ENCODE data around the gene ARHGEF10L. TPM values are rescaled to one million over a fixed set of nuclear protein-coding genes. Genes with fewer than 3 reads are reported as not detected.

ARHGEF10L gene
- total and polyA plus RNA-seq, 8 donors, result 16.8 to 39.6 (median 21.1) TPM

DNA sequence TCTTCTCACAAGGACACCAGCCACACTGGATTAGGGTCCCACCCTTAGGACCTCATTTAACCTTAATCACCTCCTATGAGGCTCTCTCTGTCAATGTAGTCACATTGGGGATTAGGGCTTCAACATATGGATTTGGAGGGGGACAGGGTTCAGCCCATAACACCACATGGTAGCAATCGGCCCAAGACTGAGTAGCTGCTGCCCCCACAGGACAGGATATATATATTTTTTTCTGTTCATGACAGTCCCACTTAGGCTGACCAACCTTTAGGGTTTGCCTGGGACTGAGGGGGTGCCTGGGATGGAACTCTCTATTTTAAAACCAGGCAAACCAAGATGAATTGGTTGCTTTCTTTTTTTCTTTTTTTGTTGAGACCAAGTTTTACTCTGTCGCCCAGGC is 207.4 kb downstream of the ARHGEF10L start:
- H3K27ac ChIP-seq, result no peak overlapping the region
- H3K27me3 ChIP-seq, result peaks cover 0 to 40% of the 10 kb centered on the region in 2 donors
- DNase-seq (no peak), ATAC-seq (no peak)
- H3K9me3 ChIP-seq, result no peaks in the 10 kb centered on the region
- no peaks in the 10 kb centered on the region for H3K4me1 ChIP-seq
- H3K4me3 ChIP-seq, result no peak overlapping the region
- H3K36me3 ChIP-seq, result no peaks in the 10 kb centered on the region
- TF ChIP-seq, protein P1, sequence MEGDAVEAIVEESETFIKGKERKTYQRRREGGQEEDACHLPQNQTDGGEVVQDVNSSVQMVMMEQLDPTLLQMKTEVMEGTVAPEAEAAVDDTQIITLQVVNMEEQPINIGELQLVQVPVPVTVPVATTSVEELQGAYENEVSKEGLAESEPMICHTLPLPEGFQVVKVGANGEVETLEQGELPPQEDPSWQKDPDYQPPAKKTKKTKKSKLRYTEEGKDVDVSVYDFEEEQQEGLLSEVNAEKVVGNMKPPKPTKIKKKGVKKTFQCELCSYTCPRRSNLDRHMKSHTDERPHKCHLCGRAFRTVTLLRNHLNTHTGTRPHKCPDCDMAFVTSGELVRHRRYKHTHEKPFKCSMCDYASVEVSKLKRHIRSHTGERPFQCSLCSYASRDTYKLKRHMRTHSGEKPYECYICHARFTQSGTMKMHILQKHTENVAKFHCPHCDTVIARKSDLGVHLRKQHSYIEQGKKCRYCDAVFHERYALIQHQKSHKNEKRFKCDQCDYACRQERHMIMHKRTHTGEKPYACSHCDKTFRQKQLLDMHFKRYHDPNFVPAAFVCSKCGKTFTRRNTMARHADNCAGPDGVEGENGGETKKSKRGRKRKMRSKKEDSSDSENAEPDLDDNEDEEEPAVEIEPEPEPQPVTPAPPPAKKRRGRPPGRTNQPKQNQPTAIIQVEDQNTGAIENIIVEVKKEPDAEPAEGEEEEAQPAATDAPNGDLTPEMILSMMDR (IDR thresholded peaks at IDR 0.05), result no peak
- intact Hi-C loops (cut with DNase I), result no loop called here

Other genes with a start within 250 kb of the ARHGEF10L start
- gene PADI4, start 231.5 kb upstream of the ARHGEF10L start, total RNA-seq, result 10 to 100 TPM in 1 of 2 donors, 1 to 10 TPM in 1; 2.8 to 13.8 TPM
- gene PADI4, start 231.5 kb upstream of the ARHGEF10L start, polyA plus RNA-seq (ENCODE audit: insufficient read length in 6 of 6), result 1 to 10 TPM in 5 of 6 donors, under 1 TPM in 1; 0.77 to 2.3 (median 1.5) TPM
- not detected for gene PADI6, start 167.5 kb upstream of the ARHGEF10L start, total RNA-seq
- gene PADI6, start 167.5 kb upstream of the ARHGEF10L start, polyA plus RNA-seq (ENCODE audit: insufficient read length in 6 of 6), result not detected
- 10 to 100 TPM; 56.8 to 60.7 TPM for gene RCC2, start 100.0 kb upstream of the ARHGEF10L start, total RNA-seq
- 100 to 1,000 TPM in 1 of 6 donors, 10 to 100 TPM in 5; 81.6 to 103 (median 87.9) TPM for gene RCC2, start 100.0 kb upstream of the ARHGEF10L start, polyA plus RNA-seq (ENCODE audit: insufficient read length in 6 of 6)
- not detected for gene ACTL8, start 215.6 kb downstream of the ARHGEF10L start, total RNA-seq
- not detected for gene ACTL8, start 215.6 kb downstream of the ARHGEF10L start, polyA plus RNA-seq (ENCODE audit: insufficient read length in 6 of 6)